ENCODE measurements around the gene RMRP. TPM values are rescaled to one million over a fixed set of nuclear protein-coding genes. Genes with fewer than 3 reads are reported as not detected.
A peak's percentile ranks its signal among the peaks of the same experiment; 100 is the strongest.
"Not testable (repeated sequence)": the region's sequence is repeated elsewhere in the genome, so short reads cannot be mapped to it uniquely, and the experiment has no call there.

The RMRP gene
- total RNA-seq, 2 experiments from 2014 or later: 10,694 to 13,592 TPM

DNA sequence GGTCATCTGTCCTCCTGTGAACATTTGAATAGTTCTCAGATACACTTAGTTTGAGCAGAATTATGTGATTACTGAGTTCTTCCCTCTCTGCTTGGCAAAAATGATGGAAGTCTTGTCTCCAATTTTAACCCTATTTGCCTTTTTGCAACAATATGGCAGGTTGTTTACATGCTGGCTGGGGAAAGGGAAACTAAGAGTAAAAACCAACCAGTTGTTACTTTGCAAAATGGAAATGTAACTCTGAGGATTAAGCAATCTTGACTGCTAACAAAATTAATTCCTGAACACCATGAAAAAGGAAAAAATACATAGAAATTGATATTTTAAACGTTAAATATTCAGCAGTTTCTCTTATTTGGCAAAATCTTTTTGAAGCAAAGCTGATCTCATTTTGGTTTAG lies 18.2 kb downstream of the RMRP start:
- H3K4me1 Mint-ChIP-seq (ENCODE audit: low read depth): peaks cover 59% of the 10 kb centered on the region
- no peaks in the 10 kb centered on the region for H3K9me3 Mint-ChIP-seq
- CTCF ChIA-PET: interaction anchor here (0.7 to 3.4 kb wide), 6 partner anchors 10 to 117 kb away, joined by 3 to 18 read pairs (median 3); partner anchors contain the start of genes CCDC107 and RMRP
- POLR2A ChIA-PET: interaction anchor here (1.1 kb wide), 1 partner anchor 19 kb away, joined by 3 read pairs; the partner anchor contains the start of genes CCDC107 and RMRP
- DNase-seq: no peak
- H3K27ac Mint-ChIP-seq: peak overlapping the region; percentile 82
- intact Hi-C loops (cut with micrococcal nuclease): no loop called here
- H3K27me3 Mint-ChIP-seq: no peaks in the 10 kb centered on the region
- H3K4me3 Mint-ChIP-seq: peak overlapping the region; percentile 25
- H3K36me3 Mint-ChIP-seq: peaks cover 15% of the 10 kb centered on the region

DNA sequence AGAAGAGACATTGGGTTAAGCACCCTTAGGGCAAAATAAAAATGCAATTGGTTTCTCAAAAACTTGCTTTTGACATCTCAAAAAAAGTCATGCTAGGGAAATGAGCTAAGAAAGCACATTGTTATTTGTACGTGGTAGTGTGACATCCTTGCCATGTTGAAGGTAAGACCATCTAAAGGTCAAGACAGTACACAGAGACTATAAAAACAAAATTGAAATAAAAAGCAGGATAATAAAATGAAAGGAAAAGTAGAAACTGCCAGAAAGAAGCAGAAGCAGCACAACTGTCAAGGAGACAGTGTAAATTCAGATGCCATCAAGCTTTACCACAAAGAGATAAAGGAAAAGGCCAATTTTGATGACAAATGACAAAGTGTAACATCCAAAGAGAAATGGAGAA lies 18.6 kb downstream of the RMRP start:
- H3K27ac Mint-ChIP-seq: peak overlapping the region; percentile 82
- H3K9me3 Mint-ChIP-seq; intact Hi-C loops (cut with micrococcal nuclease); H3K27me3 Mint-ChIP-seq; DNase-seq: not testable (repeated sequence)
- peaks cover 56% of the 10 kb centered on the region for H3K4me1 Mint-ChIP-seq (ENCODE audit: low read depth)
- ChIA-PET POLR2A (interaction anchor here (1.1 kb wide), 1 partner anchor 19 kb away, joined by 3 read pairs; the partner anchor contains the start of genes CCDC107 and RMRP), CTCF (interaction anchor here (0.7 to 3.4 kb wide), 4 partner anchors 10 to 117 kb away, joined by 3 to 18 read pairs (median 3); no protein-coding TSS in a partner anchor)
- peaks cover 14% of the 10 kb centered on the region for H3K36me3 Mint-ChIP-seq
- peak overlapping the region; percentile 25 for H3K4me3 Mint-ChIP-seq

DNA sequence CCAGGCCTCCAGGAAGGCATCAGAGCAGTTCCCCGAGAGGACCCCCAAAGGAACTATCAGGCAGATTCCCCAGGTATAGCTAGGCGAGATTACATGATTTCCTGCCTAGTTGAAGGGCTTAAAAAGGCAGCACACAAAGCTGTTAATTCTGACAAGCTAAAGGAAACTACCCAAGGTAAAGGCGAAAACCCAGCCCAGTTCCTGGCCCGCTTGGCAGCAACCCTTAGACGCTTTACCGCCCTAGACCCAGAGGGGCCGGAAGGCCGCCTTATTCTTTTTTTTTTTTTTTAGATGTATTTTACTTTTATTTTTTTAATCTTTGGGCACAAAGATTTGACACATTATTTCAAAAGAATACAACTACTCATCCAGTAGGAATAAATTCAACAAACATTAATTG lies 19.1 kb downstream of the RMRP start:
- H3K27ac Mint-ChIP-seq: peak overlapping the region; percentile 82
- peaks cover 14% of the 10 kb centered on the region for H3K36me3 Mint-ChIP-seq
- H3K27me3 Mint-ChIP-seq; intact Hi-C loops (cut with micrococcal nuclease); H3K9me3 Mint-ChIP-seq; DNase-seq; H3K4me3 Mint-ChIP-seq: not testable (repeated sequence)
- ChIA-PET POLR2A (interaction anchor here (1.1 kb wide), 1 partner anchor 19 kb away, joined by 3 read pairs; the partner anchor contains the start of genes CCDC107 and RMRP), CTCF (interaction anchor here (0.6 to 3.4 kb wide), 5 partner anchors 8 to 118 kb away, joined by 3 to 18 read pairs (median 3); no protein-coding TSS in a partner anchor)
- H3K4me1 Mint-ChIP-seq (ENCODE audit: low read depth): peaks cover 56% of the 10 kb centered on the region

DNA sequence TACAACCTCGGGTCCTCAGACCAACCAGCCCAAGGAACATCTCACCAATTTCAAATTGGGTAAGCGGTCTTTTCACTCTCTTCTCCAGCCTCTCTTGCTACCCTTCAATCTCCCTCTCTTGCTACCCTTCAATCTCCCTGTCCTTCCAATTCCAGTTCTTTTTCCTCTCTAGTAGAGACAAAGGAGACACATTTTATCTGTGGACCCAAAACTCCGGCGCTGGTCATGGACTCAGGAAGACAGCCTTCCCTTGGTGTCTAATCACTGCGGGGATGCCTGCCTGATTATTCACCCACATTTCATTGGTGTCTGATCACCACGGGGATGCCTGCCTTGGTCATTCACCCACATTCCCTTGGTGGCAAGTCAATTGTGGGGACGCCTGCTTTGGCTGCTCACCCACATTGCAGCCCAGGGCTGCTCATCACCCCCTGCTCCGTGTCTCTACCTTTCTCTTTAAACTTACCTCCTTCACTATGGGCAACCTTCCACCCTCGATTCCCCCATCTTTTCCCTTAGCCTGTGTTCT lies 20.3 kb downstream of the RMRP start:
- CTCF ChIA-PET: interaction anchor here (0.5 to 3.4 kb wide), 2 partner anchors 26 to 553 kb away, joined by 4 to 18 read pairs; no protein-coding TSS in a partner anchor
- POLR2A ChIA-PET, DNase-seq, H3K9me3 Mint-ChIP-seq, H3K27me3 Mint-ChIP-seq, H3K27ac Mint-ChIP-seq, H3K4me3 Mint-ChIP-seq, H3K36me3 Mint-ChIP-seq: not testable (repeated sequence)
- intact Hi-C loops (cut with micrococcal nuclease): loop anchor here (1.0 kb wide), 1 partner anchor 9 kb away; no protein-coding TSS in a partner anchor
- peaks cover 52% of the 10 kb centered on the region for H3K4me1 Mint-ChIP-seq (ENCODE audit: low read depth)

DNA sequence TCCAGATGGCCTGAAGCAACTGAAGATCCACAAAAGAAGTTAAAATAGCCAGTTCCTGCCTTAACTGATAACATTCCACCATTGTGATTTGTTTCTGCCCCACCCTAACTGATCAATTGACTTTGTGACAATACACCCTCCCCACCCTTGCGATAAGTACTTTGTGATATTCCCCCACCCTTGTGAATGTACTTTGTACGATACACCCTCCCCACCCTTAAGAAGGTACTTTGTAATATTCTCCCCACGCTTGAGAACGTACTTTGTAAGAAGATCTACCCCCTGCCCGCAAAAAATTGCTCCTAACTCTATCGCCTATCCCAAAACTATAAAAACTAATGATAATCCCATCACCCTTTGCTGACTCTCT lies 21.0 kb downstream of the RMRP start:
- H3K36me3 Mint-ChIP-seq, H3K27me3 Mint-ChIP-seq, H3K9me3 Mint-ChIP-seq, H3K4me3 Mint-ChIP-seq, H3K27ac Mint-ChIP-seq, POLR2A ChIA-PET, DNase-seq: not testable (repeated sequence)
- CTCF ChIA-PET: interaction anchor here (1.6 kb wide), 1 partner anchor 10 kb away, joined by 3 read pairs; no protein-coding TSS in a partner anchor
- peaks cover 52% of the 10 kb centered on the region for H3K4me1 Mint-ChIP-seq (ENCODE audit: low read depth)
- intact Hi-C loops (cut with micrococcal nuclease): loop anchor here (1.0 kb wide), 1 partner anchor 9 kb away; no protein-coding TSS in a partner anchor

DNA sequence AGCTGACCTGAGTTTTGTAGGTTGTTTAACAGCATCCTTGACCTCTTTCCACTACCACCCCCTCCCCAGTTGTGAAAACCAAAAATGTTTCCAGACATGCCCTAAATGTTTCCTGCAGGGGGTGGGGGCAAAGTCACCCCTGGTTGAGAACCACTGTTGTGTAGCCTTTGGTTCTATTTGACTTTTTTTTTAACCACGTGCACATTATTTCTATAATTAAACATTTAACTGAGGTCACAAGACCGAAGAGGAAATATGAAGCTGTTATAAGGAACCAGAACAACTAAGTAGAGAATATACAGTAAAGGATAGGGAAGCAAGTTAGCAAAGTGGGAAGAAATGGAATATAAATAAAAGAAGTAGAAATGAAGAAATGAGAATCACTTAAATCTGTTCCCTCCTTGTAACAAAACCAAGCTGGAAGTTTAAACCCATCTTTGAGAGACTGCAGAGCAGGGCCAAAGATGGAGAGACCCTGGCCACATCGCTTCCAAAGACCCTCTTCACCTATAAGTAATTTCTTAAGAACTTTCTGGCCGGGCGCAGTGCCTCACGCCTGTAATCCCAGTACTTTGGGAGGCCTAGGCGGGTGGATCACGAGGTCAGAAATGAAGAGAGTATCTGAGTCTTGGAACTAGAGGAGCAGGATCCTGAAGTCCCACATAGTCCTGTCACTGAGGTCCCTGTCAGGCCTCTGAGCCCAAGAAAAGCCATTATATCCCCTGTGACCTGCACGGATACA lies 21.5 kb downstream of the RMRP start:
- H3K4me3 Mint-ChIP-seq: no peak overlapping the region
- ChIA-PET CTCF (interaction anchor here (0.5 to 1.6 kb wide), 3 partner anchors 10 to 149 kb away, joined by 3 to 6 read pairs (median 3); no protein-coding TSS in a partner anchor), POLR2A (no interaction called here)
- no peaks in the 10 kb centered on the region for H3K27me3 Mint-ChIP-seq
- peak overlapping the region; percentile 23 for H3K27ac Mint-ChIP-seq
- no peaks in the 10 kb centered on the region for H3K9me3 Mint-ChIP-seq
- intact Hi-C loops (cut with micrococcal nuclease): no loop called here
- H3K4me1 Mint-ChIP-seq (ENCODE audit: low read depth): peaks cover 52% of the 10 kb centered on the region
- DNase-seq: no peak
- peaks cover 9% of the 10 kb centered on the region for H3K36me3 Mint-ChIP-seq

DNA sequence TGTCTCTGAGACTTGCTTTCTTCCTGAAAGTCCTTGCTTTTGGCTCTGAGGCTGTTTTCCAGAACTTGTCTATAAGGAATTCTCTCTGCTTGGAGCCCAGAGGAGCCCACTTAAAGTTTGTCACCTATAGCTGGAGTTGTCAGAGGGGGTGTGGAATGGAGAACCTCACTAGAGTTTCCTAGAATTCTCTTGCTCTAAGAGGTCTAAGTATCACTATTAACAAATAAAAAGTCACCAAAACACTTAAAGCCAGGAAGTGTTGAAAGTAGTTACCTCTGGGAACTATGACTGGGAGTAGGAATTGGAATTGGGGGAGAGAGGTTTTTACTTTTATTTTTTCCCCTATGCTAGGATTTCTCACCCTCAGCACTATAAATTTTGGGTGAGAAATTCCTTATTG lies 22.1 kb downstream of the RMRP start:
- intact Hi-C loops (cut with micrococcal nuclease): no loop called here
- no peaks in the 10 kb centered on the region for H3K9me3 Mint-ChIP-seq
- H3K36me3 Mint-ChIP-seq: peaks cover 5% of the 10 kb centered on the region
- no peak for DNase-seq
- no peak overlapping the region for H3K27ac Mint-ChIP-seq
- H3K27me3 Mint-ChIP-seq: no peaks in the 10 kb centered on the region
- CTCF ChIA-PET: interaction anchor here (0.5 to 1.6 kb wide), 5 partner anchors 11 to 149 kb away, joined by 3 to 6 read pairs (median 3); no protein-coding TSS in a partner anchor
- POLR2A ChIA-PET: no interaction called here
- no peak overlapping the region for H3K4me3 Mint-ChIP-seq
- peaks cover 49% of the 10 kb centered on the region for H3K4me1 Mint-ChIP-seq (ENCODE audit: low read depth)

DNA sequence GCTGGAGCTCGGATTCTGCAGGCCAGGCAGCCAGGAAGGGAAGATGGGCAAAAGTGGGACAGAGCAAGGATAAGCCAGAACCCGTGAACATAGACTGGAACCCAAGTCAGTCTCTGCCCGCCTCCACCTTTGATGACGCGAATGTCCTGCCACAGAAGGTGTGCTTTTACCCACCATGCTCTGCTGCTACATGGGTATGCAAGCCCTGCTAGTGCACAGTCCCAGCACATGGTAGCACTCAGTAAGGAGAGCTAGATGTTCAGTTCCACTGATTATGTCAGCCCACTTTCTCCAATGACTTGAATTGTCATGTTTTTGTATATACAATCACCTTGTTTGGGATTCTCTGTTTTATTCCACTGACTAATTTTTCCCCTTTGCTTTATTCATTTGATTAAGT lies 28.2 kb downstream of the RMRP start:
- intact Hi-C loops (cut with micrococcal nuclease): no loop called here

DNA sequence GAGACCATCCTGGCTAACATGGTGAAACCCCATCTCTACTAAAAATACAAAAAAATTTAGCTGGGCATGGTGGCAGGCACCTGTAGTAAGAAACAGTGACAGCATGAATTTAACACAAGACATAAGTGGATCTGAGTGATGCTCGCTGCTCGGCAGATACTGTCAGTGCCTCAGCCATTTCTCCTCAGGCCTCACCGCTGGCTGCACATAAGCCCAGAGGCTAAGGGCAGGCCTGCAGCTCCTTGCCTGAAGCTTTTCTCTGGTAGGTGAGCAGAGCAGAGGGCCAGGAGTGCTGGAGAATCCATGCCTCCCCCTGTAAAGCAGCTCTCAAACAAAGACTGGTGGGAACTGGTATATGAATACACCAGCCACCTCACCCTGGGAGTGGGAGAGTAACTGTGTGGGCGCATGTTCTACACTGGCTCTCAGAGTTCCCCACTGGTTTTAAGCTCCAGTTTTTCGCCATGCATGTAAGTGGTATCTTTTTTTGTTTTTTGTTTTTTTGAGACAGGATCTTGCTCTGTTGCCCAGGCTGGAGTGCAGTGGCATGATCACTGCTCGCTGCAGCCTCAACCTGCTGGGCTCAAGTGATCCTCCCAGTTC lies 29.3 kb downstream of the RMRP start:
- no peaks in the 10 kb centered on the region for H3K36me3 Mint-ChIP-seq
- H3K9me3 Mint-ChIP-seq: no peaks in the 10 kb centered on the region

More for the DNA sequence above, 28.2 kb downstream of the RMRP start:
- Mint-ChIP-seq H3K27me3 (no peaks in the 10 kb centered on the region), H3K9me3 (no peaks in the 10 kb centered on the region), H3K36me3 (no peaks in the 10 kb centered on the region), H3K27ac (no peak overlapping the region), H3K4me3 (no peak overlapping the region), H3K4me1 (ENCODE audit: low read depth) (peaks cover 4% of the 10 kb centered on the region)
- ChIA-PET POLR2A (interaction anchor here (0.7 kb wide), 1 partner anchor 30 kb away, joined by 3 read pairs; no protein-coding TSS in a partner anchor), CTCF (interaction anchor here (0.6 to 2.8 kb wide), 4 partner anchors 10 to 26 kb away, joined by 3 to 24 read pairs (median 4); no protein-coding TSS in a partner anchor)
- DNase-seq: peak; percentile 15

DNA sequence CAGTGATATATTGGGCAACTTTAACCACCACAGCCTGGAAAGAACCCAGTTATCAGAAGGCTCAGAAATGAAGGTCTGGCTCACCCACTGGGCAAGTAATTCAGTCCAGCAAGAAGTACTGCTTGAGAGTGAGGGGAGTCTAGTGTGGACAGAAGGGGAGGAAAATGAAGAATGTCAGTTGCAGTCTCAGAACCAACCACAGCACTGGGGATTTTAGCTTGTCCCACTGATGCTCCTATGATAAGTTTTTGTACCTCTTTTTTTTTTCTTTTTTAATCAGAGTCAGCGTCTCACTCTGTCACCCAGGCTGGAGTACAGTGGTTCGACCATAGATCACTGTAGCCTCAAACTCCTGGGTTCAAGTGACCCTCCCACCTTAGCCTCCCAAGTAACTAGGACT lies 30.2 kb downstream of the RMRP start:
- Mint-ChIP-seq H3K36me3 (no peaks in the 10 kb centered on the region), H3K9me3 (no peaks in the 10 kb centered on the region), H3K4me3 (no peak overlapping the region), H3K4me1 (ENCODE audit: low read depth) (peaks cover 3% of the 10 kb centered on the region), H3K27me3 (no peaks in the 10 kb centered on the region), H3K27ac (no peak overlapping the region)
- POLR2A ChIA-PET: interaction anchor here (1.4 kb wide), 1 partner anchor 30 kb away, joined by 3 read pairs; the partner anchor contains the start of gene RMRP
- no peak for DNase-seq
- intact Hi-C loops (cut with micrococcal nuclease): no loop called here
- CTCF ChIA-PET: interaction anchor here (2.8 kb wide), 1 partner anchor 16 kb away, joined by 24 read pairs; no protein-coding TSS in a partner anchor

More for the DNA sequence above, 29.3 kb downstream of the RMRP start:
- intact Hi-C loops (cut with micrococcal nuclease): no loop called here
- Mint-ChIP-seq H3K4me3 (no peak overlapping the region), H3K27me3 (no peaks in the 10 kb centered on the region), H3K27ac (no peak overlapping the region), H3K4me1 (ENCODE audit: low read depth) (peaks cover 3% of the 10 kb centered on the region)
- DNase-seq: peak; percentile 4
- POLR2A ChIA-PET: interaction anchor here (0.6 to 1.4 kb wide), 4 partner anchors 17 to 73 kb away, joined by 3 to 4 read pairs (median 4); partner anchors contain the start of gene RMRP
- CTCF ChIA-PET: interaction anchor here (1.3 to 2.8 kb wide), 3 partner anchors 17 to 25 kb away, joined by 3 to 24 read pairs (median 6); no protein-coding TSS in a partner anchor

DNA sequence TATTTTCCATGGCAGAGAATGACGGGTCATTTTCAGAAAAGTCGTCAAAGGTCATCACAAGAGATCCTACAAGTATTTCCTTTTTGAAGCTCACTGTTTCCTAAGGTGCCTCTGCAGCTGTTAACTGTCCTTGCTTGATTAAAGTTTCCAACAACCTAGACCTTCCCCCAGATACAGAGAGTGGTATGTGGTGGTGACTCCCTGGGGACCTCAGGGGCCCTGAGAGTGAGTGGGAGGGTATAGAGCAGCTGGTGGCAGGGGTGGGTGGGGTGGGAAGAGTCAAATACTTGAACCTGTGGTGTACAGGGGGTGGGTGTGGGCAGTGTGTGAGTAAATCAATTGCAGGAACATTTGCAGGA lies 38.0 kb downstream of the RMRP start:
- H3K27ac Mint-ChIP-seq: peak overlapping the region; percentile 87
- no peak overlapping the region for H3K4me3 Mint-ChIP-seq
- DNase-seq: no peak
- ChIA-PET POLR2A (interaction anchor here (0.7 to 2.5 kb wide), 8 partner anchors 9 to 548 kb away, joined by 3 to 16 read pairs (median 6); partner anchors contain the start of genes CCDC107, RMRP and VCP), CTCF (interaction anchor here (0.6 to 2.7 kb wide), 11 partner anchors 9 to 658 kb away, joined by 3 to 23 read pairs (median 7); partner anchors contain the start of genes CCDC107 and RMRP)
- intact Hi-C loops (cut with micrococcal nuclease): loop anchor here (1.0 kb wide), 2 partner anchors 15 to 38 kb away; no protein-coding TSS in a partner anchor
- H3K9me3 Mint-ChIP-seq: no peaks in the 10 kb centered on the region
- H3K36me3 Mint-ChIP-seq: no peaks in the 10 kb centered on the region
- peaks cover 37% of the 10 kb centered on the region for H3K4me1 Mint-ChIP-seq (ENCODE audit: low read depth)
- no peaks in the 10 kb centered on the region for H3K27me3 Mint-ChIP-seq
